Calu3 (cell line): ENCODE data around the gene SNX32. TPM values are rescaled to one million over a fixed set of nuclear protein-coding genes. Genes with fewer than 3 reads are reported as not detected.
A peak's percentile ranks its signal among the peaks of the same experiment; 100 is the strongest.

Source experiments
- BruUV-seq: library from RNA; stranded (reverse); fragments of 400-500 nt; replicated peaks from 2 replicates; lab custom pipeline; 2021; lab: Mats Ljungman, UMichigan
- CTCF ChIA-PET: fragments of 300-600 bp; sonication (Branson Sonifier 250); formaldehyde crosslinking; loops from one replicate; lab custom pipeline; 2022; ENCODE audit warnings: antibody characterized with exemption; lab: Charles Lee
- DNase-seq: peaks from one replicate; pipeline ENCODE4 v3.0.0; 2022
- H3K27ac Mint-ChIP-seq: one replicate; pipeline ENCODE4 v1.8.0; 2022; ENCODE audit warnings: mixed read lengths; ENCODE audit not compliant: unreplicated experiment
- H3K27me3 Mint-ChIP-seq: one replicate; pipeline ENCODE4 v1.8.0; 2022; ENCODE audit warnings: mixed read lengths; ENCODE audit not compliant: unreplicated experiment
- H3K36me3 Mint-ChIP-seq: one replicate; pipeline ENCODE4 v1.8.0; 2022; ENCODE audit warnings: mild to moderate bottlenecking, moderate library complexity, mixed read lengths; ENCODE audit not compliant: insufficient read depth, unreplicated experiment
- H3K4me1 Mint-ChIP-seq: one replicate; pipeline ENCODE4 v1.8.0; 2022; ENCODE audit warnings: mild to moderate bottlenecking, low read depth, mixed read lengths; ENCODE audit not compliant: unreplicated experiment
- H3K4me3 Mint-ChIP-seq: one replicate; pipeline ENCODE4 v1.8.0; 2022; ENCODE audit warnings: mild to moderate bottlenecking, low read depth, moderate library complexity, mixed read lengths; ENCODE audit not compliant: unreplicated experiment
- H3K9me3 Mint-ChIP-seq: one replicate; pipeline ENCODE4 v1.8.0; 2022; ENCODE audit warnings: low read depth, mixed read lengths; ENCODE audit not compliant: unreplicated experiment
- intact Hi-C: fragments of 100-400 bp; cut with micrococcal nuclease; formaldehyde crosslinking; loops from one replicate; pipeline ENCODE4 v1.10.0; 2022; ENCODE audit not compliant: unreplicated experiment
- total RNA-seq: library from RNA; stranded (reverse); gene quantifications from 2 replicates; pipeline ENCODE4 v1.2.3, GENCODE V29; 2022
- TF ChIP-seq, protein P1 (sequence below): fragments of 200-600 bp; IDR thresholded peaks from one replicate; pipeline ENCODE4 v1.8.0; 2022; ENCODE audit warnings: antibody characterized with exemption; ENCODE audit not compliant: unreplicated experiment

The SNX32 gene
- total RNA-seq, 1 experiment from 2014 or later: not detected

DNA sequence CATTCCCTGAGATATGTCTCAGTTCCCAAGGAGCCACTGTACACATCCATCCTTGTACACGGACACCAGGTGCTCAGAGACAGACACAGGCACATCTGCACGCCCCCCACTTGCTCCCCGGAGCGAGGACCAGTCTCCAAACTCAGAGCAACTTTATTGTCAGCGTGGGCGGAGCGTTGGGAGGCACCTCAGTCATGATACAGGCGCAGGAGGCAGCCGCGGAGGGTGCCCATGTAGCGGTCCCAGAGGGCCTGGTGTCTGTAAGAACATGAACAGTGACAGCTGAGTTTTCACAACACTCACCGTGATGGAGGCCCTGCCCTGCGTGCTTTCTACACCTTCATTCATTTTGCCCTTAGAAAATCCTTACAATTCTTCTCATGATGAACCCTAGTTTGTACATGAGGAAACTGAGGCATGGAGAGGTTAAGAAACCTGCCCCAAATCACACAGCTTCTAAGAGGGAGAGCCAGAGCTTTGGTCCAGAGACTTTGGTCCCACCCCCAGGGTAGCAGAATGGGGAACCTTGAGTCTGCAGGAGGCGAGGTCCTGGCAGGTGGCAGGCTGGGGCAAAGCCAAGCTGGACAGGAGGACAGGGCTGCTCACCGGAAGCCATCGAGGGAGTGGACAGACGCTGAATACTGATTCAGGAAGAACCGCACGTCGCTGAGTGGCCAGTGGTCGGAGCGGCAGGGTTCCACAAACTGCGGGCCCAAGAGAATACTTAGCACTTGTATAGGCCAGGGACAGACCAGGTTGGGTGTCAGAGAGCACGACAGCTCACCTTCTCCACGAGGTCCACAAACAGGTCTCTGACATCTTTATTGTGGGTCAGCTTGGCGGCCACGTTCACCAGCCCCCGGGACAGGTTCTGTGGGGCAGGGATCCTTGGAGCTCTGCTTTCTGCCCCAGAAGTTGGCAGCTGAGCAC lies 50.3 kb downstream of the SNX32 start:
- BruUV-seq: no TSS peak
- H3K27me3 Mint-ChIP-seq: no peaks in the 10 kb centered on the region
- H3K4me1 Mint-ChIP-seq: peaks cover 22% of the 10 kb centered on the region
- no peak overlapping the region for H3K4me3 Mint-ChIP-seq
- H3K36me3 Mint-ChIP-seq: peaks cover 50% of the 10 kb centered on the region
- TF ChIP-seq, protein P1, sequence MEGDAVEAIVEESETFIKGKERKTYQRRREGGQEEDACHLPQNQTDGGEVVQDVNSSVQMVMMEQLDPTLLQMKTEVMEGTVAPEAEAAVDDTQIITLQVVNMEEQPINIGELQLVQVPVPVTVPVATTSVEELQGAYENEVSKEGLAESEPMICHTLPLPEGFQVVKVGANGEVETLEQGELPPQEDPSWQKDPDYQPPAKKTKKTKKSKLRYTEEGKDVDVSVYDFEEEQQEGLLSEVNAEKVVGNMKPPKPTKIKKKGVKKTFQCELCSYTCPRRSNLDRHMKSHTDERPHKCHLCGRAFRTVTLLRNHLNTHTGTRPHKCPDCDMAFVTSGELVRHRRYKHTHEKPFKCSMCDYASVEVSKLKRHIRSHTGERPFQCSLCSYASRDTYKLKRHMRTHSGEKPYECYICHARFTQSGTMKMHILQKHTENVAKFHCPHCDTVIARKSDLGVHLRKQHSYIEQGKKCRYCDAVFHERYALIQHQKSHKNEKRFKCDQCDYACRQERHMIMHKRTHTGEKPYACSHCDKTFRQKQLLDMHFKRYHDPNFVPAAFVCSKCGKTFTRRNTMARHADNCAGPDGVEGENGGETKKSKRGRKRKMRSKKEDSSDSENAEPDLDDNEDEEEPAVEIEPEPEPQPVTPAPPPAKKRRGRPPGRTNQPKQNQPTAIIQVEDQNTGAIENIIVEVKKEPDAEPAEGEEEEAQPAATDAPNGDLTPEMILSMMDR: no peak
- CTCF ChIA-PET: interaction anchor here (0.6 to 2.6 kb wide), 17 partner anchors 10 to 195 kb away, joined by 3 to 14 read pairs (median 4); partner anchors contain the start of genes CST6, KAT5 and MUS81
- no peaks in the 10 kb centered on the region for H3K9me3 Mint-ChIP-seq
- intact Hi-C loops: loop anchor here (10.0 kb wide), 1 partner anchor 101 kb away; no protein-coding TSS in a partner anchor
- no peak overlapping the region for H3K27ac Mint-ChIP-seq
- no peak for DNase-seq

DNA sequence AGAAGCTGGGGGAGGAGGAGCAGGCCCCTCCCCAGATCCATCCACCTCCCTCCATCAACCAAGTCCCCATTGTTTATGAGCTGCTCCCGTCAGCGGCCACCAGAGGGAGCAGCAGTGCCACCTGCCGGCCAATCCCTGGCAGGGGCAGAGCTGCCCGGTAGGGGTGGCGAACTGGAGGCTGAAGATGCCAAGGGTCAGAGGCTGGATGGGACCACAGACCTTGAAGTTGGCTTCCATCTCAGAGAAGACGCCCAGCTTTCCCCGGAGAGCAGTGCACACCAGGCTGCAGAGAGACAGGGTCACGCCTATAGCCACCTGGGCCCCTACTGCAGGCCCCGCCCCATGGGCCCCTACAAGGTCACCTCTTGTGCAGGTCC lies 50.9 kb downstream of the SNX32 start:
- Mint-ChIP-seq H3K27me3 (no peaks in the 10 kb centered on the region), H3K27ac (no peak overlapping the region), H3K9me3 (no peaks in the 10 kb centered on the region), H3K4me3 (no peak overlapping the region), H3K4me1 (peaks cover 29% of the 10 kb centered on the region), H3K36me3 (peaks cover 57% of the 10 kb centered on the region)
- TF ChIP-seq, protein P1: peak; percentile 94
- CTCF ChIA-PET: interaction anchor here (0.6 to 2.6 kb wide), 19 partner anchors 11 to 196 kb away, joined by 3 to 14 read pairs (median 4); partner anchors contain the start of genes CST6, KAT5 and MUS81
- no TSS peak for BruUV-seq
- peak; percentile 86 for DNase-seq
- intact Hi-C loops: loop anchor here (10.0 kb wide), 1 partner anchor 100 kb away; no protein-coding TSS in a partner anchor

DNA sequence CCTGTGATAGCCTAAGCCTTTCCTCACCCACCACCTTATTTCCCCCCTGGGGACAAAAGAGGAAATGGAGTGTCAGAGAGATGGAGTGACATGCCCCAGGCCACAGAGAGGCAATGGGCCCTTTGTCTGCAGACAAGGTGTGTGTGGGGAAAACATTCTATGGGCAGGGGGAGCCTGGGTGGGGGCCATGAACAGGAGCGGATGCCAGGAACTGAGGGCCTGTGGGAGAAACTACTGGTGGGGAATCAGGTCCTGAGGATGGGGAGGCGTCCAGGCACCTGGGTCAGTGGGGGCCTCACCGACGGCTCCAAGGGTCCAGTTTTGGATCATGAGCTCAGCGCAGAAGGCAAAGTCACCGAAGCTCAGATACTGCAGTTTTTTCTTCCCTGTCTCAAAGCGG lies 51.5 kb downstream of the SNX32 start:
- peaks cover 62% of the 10 kb centered on the region for H3K36me3 Mint-ChIP-seq
- BruUV-seq: no TSS peak
- TF ChIP-seq, protein P1: no peak
- no peaks in the 10 kb centered on the region for H3K27me3 Mint-ChIP-seq
- H3K4me3 Mint-ChIP-seq: no peak overlapping the region
- no peaks in the 10 kb centered on the region for H3K9me3 Mint-ChIP-seq
- no peak overlapping the region for H3K27ac Mint-ChIP-seq
- intact Hi-C loops: loop anchor here (10.0 kb wide), 1 partner anchor 100 kb away; no protein-coding TSS in a partner anchor
- H3K4me1 Mint-ChIP-seq: peaks cover 34% of the 10 kb centered on the region
- CTCF ChIA-PET: interaction anchor here (1.0 to 2.6 kb wide), 14 partner anchors 11 to 180 kb away, joined by 3 to 14 read pairs (median 6); partner anchors contain the start of genes CST6, KAT5 and MUS81
- no peak for DNase-seq

DNA sequence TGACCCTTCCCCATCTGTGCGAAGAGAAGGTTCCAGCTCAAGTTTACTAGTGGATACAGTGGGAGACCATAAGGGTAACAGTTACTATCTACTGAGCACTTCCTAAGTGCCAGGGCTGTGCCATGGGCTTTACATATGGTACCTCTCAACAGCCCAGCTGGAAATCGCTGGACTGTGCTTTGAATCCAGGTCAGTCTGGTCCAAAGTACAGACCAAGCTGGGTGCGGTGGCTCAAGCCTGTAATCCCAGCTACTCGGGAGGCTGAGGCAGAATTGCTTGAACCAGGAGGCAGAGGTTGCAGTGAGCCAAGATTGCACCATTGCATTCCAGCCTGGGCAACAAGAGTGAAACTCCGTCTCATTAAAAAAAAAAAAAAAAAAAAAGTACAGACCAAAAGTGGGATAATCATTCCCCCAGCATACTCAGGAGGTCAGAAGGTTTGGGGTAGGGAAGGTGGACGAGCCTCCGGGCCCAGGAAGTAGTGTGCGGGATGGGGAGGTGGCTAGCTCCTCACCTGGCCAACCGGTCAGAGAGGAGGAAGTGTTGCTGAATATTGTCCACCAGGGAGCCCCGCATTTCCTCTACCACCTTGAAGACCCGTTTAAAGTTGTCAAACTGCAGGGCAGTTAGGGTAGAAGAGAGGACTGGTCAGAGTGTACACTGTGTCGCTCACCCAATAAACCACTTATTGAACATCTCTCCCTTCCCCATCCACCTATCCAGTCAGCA lies 52.2 kb downstream of the SNX32 start:
- DNase-seq: no peak
- no peaks in the 10 kb centered on the region for H3K27me3 Mint-ChIP-seq
- H3K36me3 Mint-ChIP-seq: peaks cover 67% of the 10 kb centered on the region
- no peak overlapping the region for H3K4me3 Mint-ChIP-seq
- CTCF ChIA-PET: interaction anchor here (1.3 to 2.6 kb wide), 6 partner anchors 15 to 174 kb away, joined by 3 to 14 read pairs (median 8); partner anchors contain the start of genes KAT5 and MUS81
- no peak overlapping the region for H3K27ac Mint-ChIP-seq
- H3K4me1 Mint-ChIP-seq: peaks cover 36% of the 10 kb centered on the region
- intact Hi-C loops: loop anchor here (10.0 kb wide), 1 partner anchor 99 kb away; no protein-coding TSS in a partner anchor
- BruUV-seq: no TSS peak
- TF ChIP-seq, protein P1: no peak
- no peaks in the 10 kb centered on the region for H3K9me3 Mint-ChIP-seq
